ENCODE results near the gene EFCAB6. TPM values are rescaled to one million over a fixed set of nuclear protein-coding genes. Genes with fewer than 3 reads are reported as not detected.

Gene EFCAB6
- total RNA-seq, 1 experiment from 2014 or later = 0.52 TPM

- Histone ChIP-seq H3K9me2 (ENCODE audit: insufficient read depth) (no peaks in the 10 kb centered on the region), H2AFZ (ENCODE audit: low read depth, low read length, poor library complexity, severe bottlenecking) (no peak overlapping the region), H3K4me3 (replicated peaks in 1 of 2; ENCODE audit: low read depth in 1 of 2, low read length in 2 of 2) (no peak overlapping the region), H4K20me1 (ENCODE audit: insufficient read depth) (no peaks in the 10 kb centered on the region), H3K9ac (ENCODE audit: low read length) (no peak overlapping the region), H3K27me3 (ENCODE audit: insufficient read depth, low read length) (no peaks in the 10 kb centered on the region), H3K27ac (ENCODE audit: low read depth, low read length) (no peak overlapping the region), H3K4me2 (ENCODE audit: low read length) (no peak overlapping the region), H3K9me3 (ENCODE audit: control insufficient read depth in 1 of 2, insufficient read depth in 1 of 2, low read depth in 1 of 2, low read length in 2 of 2) (no peaks in the 10 kb centered on the region), H3K79me2 (ENCODE audit: insufficient read depth, low read length) (peaks cover 35% of the 10 kb centered on the region), H3K36me3 (ENCODE audit: control insufficient read depth in 1 of 2, insufficient read depth in 2 of 2, low read length in 2 of 2) (no peaks in the 10 kb centered on the region), H3K4me1 (ENCODE audit: control insufficient read depth in 1 of 2, insufficient read depth in 2 of 2, low read length in 2 of 2) (no peaks in the 10 kb centered on the region)
- TF ChIP-seq EZH2 (IDR thresholded peaks at IDR 0.05) (no peak), MAX (IDR thresholded peaks at IDR 0.05) (no peak), YY1 (IDR thresholded peaks at IDR 0.05; ENCODE audit: extremely low read depth, insufficient replicate concordance, low read depth, low read length) (no peak), ELF1 (IDR thresholded peaks at IDR 0.05; ENCODE audit: borderline replicate concordance, low read depth) (no peak)
- TF ChIP-seq, protein P1, sequence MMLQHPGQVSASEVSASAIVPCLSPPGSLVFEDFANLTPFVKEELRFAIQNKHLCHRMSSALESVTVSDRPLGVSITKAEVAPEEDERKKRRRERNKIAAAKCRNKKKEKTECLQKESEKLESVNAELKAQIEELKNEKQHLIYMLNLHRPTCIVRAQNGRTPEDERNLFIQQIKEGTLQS (IDR thresholded peaks at IDR 0.05) = no peak
- no peak for ATAC-seq
- ChIA-PET POLR2A (no interaction called here), CTCF (no interaction called here), RAD21 (ENCODE audit: low non-redundant PET in 1 of 2, low total read pairs in 2 of 2, uncharacterized antibody in 2 of 2, unreplicated experiment in 2 of 2) (no interaction called here)
- no TSS peak for BruUV-seq (replicated peaks)
- no peak for DNase-seq (ENCODE audit: low read depth, low spot score)
- intact Hi-C loops (cut with micrococcal nuclease) = no loop called here
Observed at GRCh38 chr22:43845981-43846380, 33.9 kb upstream of the EFCAB6 start.

GRCh38 chr22:43844560-43845545 is 32.7 kb upstream of the EFCAB6 start:
- no peaks in the 10 kb centered on the region for H4K20me1 ChIP-seq (ENCODE audit: insufficient read depth)
- H3K4me3 ChIP-seq (replicated peaks in 1 of 2; ENCODE audit: low read depth in 1 of 2, low read length in 2 of 2) = no peak overlapping the region
- no TSS peak for BruUV-seq (replicated peaks)
- no peak overlapping the region for H3K4me2 ChIP-seq (ENCODE audit: low read length)
- H3K27me3 ChIP-seq (ENCODE audit: insufficient read depth, low read length) = no peaks in the 10 kb centered on the region
- DNase-seq (ENCODE audit: low read depth, low spot score) = no peak
- no peak overlapping the region for H3K9ac ChIP-seq (ENCODE audit: low read length)
- H3K36me3 ChIP-seq (ENCODE audit: control insufficient read depth in 1 of 2, insufficient read depth in 2 of 2, low read length in 2 of 2) = no peaks in the 10 kb centered on the region
- H3K27ac ChIP-seq (ENCODE audit: low read depth, low read length) = no peak overlapping the region
- H3K9me2 ChIP-seq (ENCODE audit: insufficient read depth) = no peaks in the 10 kb centered on the region
- H3K4me1 ChIP-seq (ENCODE audit: control insufficient read depth in 1 of 2, insufficient read depth in 2 of 2, low read length in 2 of 2) = no peaks in the 10 kb centered on the region
- TF ChIP-seq, protein P1 (IDR thresholded peaks at IDR 0.05) = no peak
- no peak for TF ChIP-seq FOSL1 (IDR thresholded peaks at IDR 0.05; ENCODE audit: low read depth)
- no peak for TF ChIP-seq SRF (IDR thresholded peaks at IDR 0.05; ENCODE audit: low read depth)
- no peak for TF ChIP-seq SIN3A (IDR thresholded peaks at IDR 0.05; ENCODE audit: low read depth)
- no peak for TF ChIP-seq TCF7L2 (IDR thresholded peaks at IDR 0.05; ENCODE audit: borderline replicate concordance, extremely low read depth, insufficient read depth, insufficient read length)
- ChIA-PET POLR2A (no interaction called here), CTCF (no interaction called here), RAD21 (ENCODE audit: low non-redundant PET in 1 of 2, low total read pairs in 2 of 2, uncharacterized antibody in 2 of 2, unreplicated experiment in 2 of 2) (no interaction called here)
- intact Hi-C loops (cut with micrococcal nuclease) = no loop called here
- no peak for ATAC-seq
- H2AFZ ChIP-seq (ENCODE audit: low read depth, low read length, poor library complexity, severe bottlenecking) = no peak overlapping the region
- H3K9me3 ChIP-seq (ENCODE audit: control insufficient read depth in 1 of 2, insufficient read depth in 1 of 2, low read depth in 1 of 2, low read length in 2 of 2) = no peaks in the 10 kb centered on the region
- H3K79me2 ChIP-seq (ENCODE audit: insufficient read depth, low read length) = peaks cover 32% of the 10 kb centered on the region
